K562 (cell line): ENCODE data around the gene PCID2. TPM values are rescaled to one million over a fixed set of nuclear protein-coding genes. Genes with fewer than 3 reads are reported as not detected.

ENCODE experiments used
- COPS2 ChIP-seq: fragments of 450-650 bp; conservative IDR thresholded peaks from 2 replicates; pipeline ENCODE4 v1.6.1; 2016; ENCODE audit warnings: mild to moderate bottlenecking, moderate library complexity
- EGR1 ChIP-seq: fragments of 450-650 bp; conservative IDR thresholded peaks from 2 replicates; pipeline ENCODE4 v1.6.1; 2017; ENCODE audit warnings: mild to moderate bottlenecking
- GMEB1 ChIP-seq: fragments of 250-450 bp; sonication (Bioruptor Pico); IDR thresholded peaks from 2 replicates; pipeline ENCODE4 v1.4.0; 2020; ENCODE audit warnings: mild to moderate bottlenecking
- NR2C1 ChIP-seq, 2 experiments: fragments of 450-650 bp; IDR thresholded peaks; 2 replicates each; pipeline ENCODE4 v1.6.1; 2017; ENCODE audit warnings: mild to moderate bottlenecking in 2 of 2, antibody characterized with exemption in 1 of 2, inconsistent platforms in 1 of 2, missing compliant biosample characterization in 1 of 2, missing genetic modification characterization in 1 of 2
- RFX7 ChIP-seq: fragments of 250-450 bp; sonication (Bioruptor Pico); IDR thresholded peaks from 2 replicates; pipeline ENCODE4 v1.5.1; 2021; ENCODE audit warnings: mild to moderate bottlenecking
- SFPQ ChIP-seq: fragments of 200-400 bp; formaldehyde crosslinking; IDR thresholded peaks from 2 replicates; pipeline ENCODE4 v1.6.1; 2017; ENCODE audit warnings: mild to moderate bottlenecking, low read depth, low read length, moderate library complexity
- UBTF ChIP-seq, 2 experiments: IDR thresholded peaks; 2 replicates each; pipeline ENCODE4 v1.6.1; 2012; ENCODE audit warnings: improper control_type of control experiment in 2 of 2, low read depth in 2 of 2, low read length in 2 of 2, borderline replicate concordance in 1 of 2
- ZC3H8 ChIP-seq: fragments of 450-650 bp; IDR thresholded peaks from 2 replicates; pipeline ENCODE4 v1.6.1; 2017
- ZNF184 ChIP-seq: sonication (generic); formaldehyde crosslinking; IDR thresholded peaks from 2 replicates; pipeline ENCODE4 v1.5.0; 2020; ENCODE audit warnings: missing genetic modification reagents
- ZNF449 ChIP-seq: fragments of 250-450 bp; sonication (Bioruptor Pico); IDR thresholded peaks from 2 replicates; pipeline ENCODE4 v1.8.0; 2022; ENCODE audit warnings: moderate library complexity, mild to moderate bottlenecking, inconsistent platforms
- polyA plus RNA-seq, 8 experiments: library from polyadenylated mRNA; depleted of rRNA in 4 of 8; stranded (reverse) in 5 of 8; unstranded in 3 of 8; fragments of >200 nt; fragmentation: Nextera tagmentation in 2 of 8; fragmentation: Illumina TruSeq in 1 of 8; extraction: Ambion mirVana in 2 of 8; extraction: Trizol in 1 of 8; gene quantifications; 2 replicates each; pipeline versions ENCODE4 v1.2.1 to v1.2.3, GENCODE V29; 2011 to 2014; ENCODE audit warnings: inconsistent platforms in 1 of 8, missing spikeins in 1 of 8
- total RNA-seq, 7 experiments: library from RNA; depleted of rRNA in 6 of 7; stranded (reverse); fragments of >200 nt in 6 of 7; fragmentation: Illumina TruSeq in 2 of 7; extraction: Trizol in 2 of 7; gene quantifications; 2 replicates each; pipeline versions ENCODE4 v1.2.1 to v1.2.3, GENCODE V29; 2011 to 2021; ENCODE audit warnings: low replicate concordance in 1 of 7

Gene PCID2
- total and polyA plus RNA-seq, 9 of the 15 experiments (the other 6 are each of a cell fraction or from before 2014, with no cell fraction given), result 39.6 to 117 (median 59.6) TPM

GRCh38 chr13:113138792-113139551, 69.5 kb downstream of the PCID2 start (continued):
- TF ChIP-seq UBTF (IDR thresholded peaks at IDR 0.05; ENCODE audit: borderline replicate concordance in 1 of 2, low read depth in 2 of 2, low read length in 2 of 2), result no peak
- no peak for TF ChIP-seq GMEB1 (CRISPR knock-in tag)
- TF ChIP-seq ZNF449 (CRISPR knock-in tag), result no peak
- no peak for TF ChIP-seq NR2C1 (IDR thresholded peaks at IDR 0.05)
- peak; percentile 33; the same call in 1 of the 2 replicates for TF ChIP-seq NR2C1 (tag; IDR thresholded peaks at IDR 0.05)
- no peak for TF ChIP-seq ZNF184 (CRISPR knock-in tag)
- no peak for TF ChIP-seq COPS2
- TF ChIP-seq EGR1, result no peak
- no peak for TF ChIP-seq SFPQ
- no peak for TF ChIP-seq RFX7 (CRISPR knock-in tag)
- no peak for TF ChIP-seq ZC3H8
